Left ventricle myocardium inferior (tissue), 1 donor: ENCODE data around the gene ARID1A. TPM values are rescaled to one million over a fixed set of nuclear protein-coding genes. Genes with fewer than 3 reads are reported as not detected.
"Not testable (repeated sequence)": the region's sequence is repeated elsewhere in the genome, so short reads cannot be mapped to it uniquely, and the experiment has no call there.

ENCODE experiments used
- DNase-seq: peaks from one replicate; pipeline ENCODE4 v3.0.0-alpha.2; 2020
- H3K27ac ChIP-seq: fragments of 200-600 bp; replicated peaks from 2 replicates; pipeline ENCODE4 v1.8.0; 2021
- H3K27me3 ChIP-seq: fragments of 200-600 bp; 2 replicates; pipeline ENCODE4 v1.8.0; 2021; ENCODE audit warnings: low read depth
- H3K36me3 ChIP-seq: fragments of 200-600 bp; 2 replicates; pipeline ENCODE4 v1.8.0; 2021
- H3K4me1 ChIP-seq: fragments of 200-600 bp; 2 replicates; pipeline ENCODE4 v1.8.0; 2021
- H3K4me3 ChIP-seq: fragments of 200-600 bp; 2 replicates; pipeline ENCODE4 v1.8.0; 2021; ENCODE audit warnings: mild to moderate bottlenecking, moderate library complexity
- H3K9me3 ChIP-seq: fragments of 200-600 bp; replicated peaks from 2 replicates; pipeline ENCODE4 v1.8.0; 2021
- CTCF ChIP-seq: fragments of 200-600 bp; IDR thresholded peaks from 2 replicates; pipeline ENCODE4 v1.8.0; 2021; ENCODE audit warnings: antibody characterized with exemption, mild to moderate bottlenecking, borderline replicate concordance
- intact Hi-C: fragments of 100-400 bp; cut with micrococcal nuclease; formaldehyde crosslinking; loops from one replicate; pipeline ENCODE4 v1.11.0; 2022
- total RNA-seq: library from RNA; stranded (reverse); fragmentation: NEBNext Ultra II Directional; extraction: Animal tissue kit (Norgen Biotek cat#: 25700); gene quantifications from one replicate; pipeline ENCODE4 v1.2.1, GENCODE V29; 2021
- donor health status: DM: no; HTN: yes; CAD: no; lungs with severe emphysema.

The ARID1A gene
- total RNA-seq, 1 donor from 2014 or later = 31.7 TPM

- Histone ChIP-seq H3K27me3 (no peaks in the 10 kb centered on the region), H3K9me3 (no peaks in the 10 kb centered on the region), H3K27ac (peak overlapping the region; percentile 20), H3K36me3 (no peaks in the 10 kb centered on the region), H3K4me1 (peaks cover 97% of the 10 kb centered on the region), H3K4me3 (no peak overlapping the region)
- DNase-seq = no peak
- intact Hi-C loops = loop anchor here (10.0 kb wide), 1 partner anchor 53 kb away; no protein-coding TSS in a partner anchor
- TF ChIP-seq CTCF = no peak
Observed at GRCh38 chr1:26701266-26701994, 5.6 kb downstream of the ARID1A start.

DNA sequence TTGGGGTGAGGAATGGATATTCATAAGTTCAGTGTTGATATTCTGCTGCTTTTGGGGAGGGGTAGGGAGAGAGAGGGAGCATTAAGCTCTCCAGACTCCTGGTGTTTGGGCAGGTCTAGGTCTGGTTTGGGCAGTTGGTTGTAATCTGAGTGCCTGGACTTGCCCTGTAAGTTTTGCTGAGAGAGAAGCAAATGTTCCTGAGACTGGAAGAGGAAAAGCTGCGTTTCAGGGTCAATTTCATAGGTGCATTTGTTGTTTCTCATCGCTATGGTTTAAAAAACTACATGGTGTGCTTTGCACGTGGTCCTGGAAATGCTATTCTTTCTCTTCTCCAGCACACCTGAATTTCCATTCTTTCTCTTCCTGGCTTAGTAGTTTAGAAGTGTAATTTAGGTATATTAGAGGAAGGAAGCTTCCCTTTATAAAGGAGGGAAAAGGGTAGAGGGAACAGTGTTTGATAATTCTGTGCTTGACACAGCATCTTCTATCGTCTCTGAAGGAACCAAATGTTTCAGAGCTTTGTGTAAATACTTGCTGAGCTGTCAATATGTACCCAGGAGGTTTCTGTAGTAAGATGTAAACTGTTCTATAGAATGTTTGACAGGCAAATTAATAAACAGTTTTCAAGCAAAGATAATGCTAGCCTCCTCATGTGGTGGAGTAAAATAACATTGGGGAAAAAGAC is 6.3 kb downstream of the ARID1A start:
- Histone ChIP-seq H3K36me3 (no peaks in the 10 kb centered on the region), H3K9me3 (no peaks in the 10 kb centered on the region), H3K27ac (peak overlapping the region; percentile 20), H3K4me1 (peaks cover 98% of the 10 kb centered on the region), H3K27me3 (no peaks in the 10 kb centered on the region), H3K4me3 (no peak overlapping the region)
- intact Hi-C loops = loop anchor here (10.0 kb wide), 1 partner anchor 53 kb away; no protein-coding TSS in a partner anchor
- no peak for DNase-seq
- TF ChIP-seq CTCF = no peak

DNA sequence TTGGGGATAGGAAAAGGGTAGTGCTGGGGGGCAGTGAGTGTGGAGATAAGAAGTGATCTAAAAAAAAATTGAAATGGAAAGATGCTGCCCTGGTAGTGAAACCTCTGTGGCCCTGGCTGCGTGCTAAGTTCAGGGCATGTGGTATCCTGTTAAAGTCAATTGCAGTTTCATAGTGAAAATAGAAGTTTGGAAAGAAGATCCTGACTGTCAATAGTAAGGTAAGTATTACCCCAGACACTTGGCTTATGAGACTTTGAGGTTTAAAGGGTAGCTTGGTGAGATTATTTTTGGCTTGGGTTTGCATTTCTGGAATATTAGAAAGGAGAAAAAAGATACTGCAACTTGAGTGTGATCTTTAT is 6.8 kb downstream of the ARID1A start:
- Histone ChIP-seq H3K4me3 (no peak overlapping the region), H3K27me3 (no peaks in the 10 kb centered on the region), H3K27ac (no peak overlapping the region), H3K9me3 (no peaks in the 10 kb centered on the region), H3K4me1 (peaks cover 98% of the 10 kb centered on the region), H3K36me3 (no peaks in the 10 kb centered on the region)
- TF ChIP-seq CTCF = no peak
- intact Hi-C loops = loop anchor here (10.0 kb wide), 1 partner anchor 52 kb away; no protein-coding TSS in a partner anchor
- DNase-seq = no peak

- Histone ChIP-seq H3K4me3 (no peak overlapping the region), H3K27ac (peak overlapping the region; percentile 14), H3K9me3 (no peaks in the 10 kb centered on the region), H3K4me1 (peaks cover 100% of the 10 kb centered on the region), H3K36me3 (peaks cover 3% of the 10 kb centered on the region), H3K27me3 (no peaks in the 10 kb centered on the region)
- intact Hi-C loops = loop anchor here (10.0 kb wide), 1 partner anchor 51 kb away; no protein-coding TSS in a partner anchor
- no peak for DNase-seq
- no peak for TF ChIP-seq CTCF
Observed at GRCh38 chr1:26703478-26703877, 7.7 kb downstream of the ARID1A start.

GRCh38 chr1:26704629-26705028 is 8.8 kb downstream of the ARID1A start:
- intact Hi-C loops = loop anchor here (10.0 kb wide), 1 partner anchor 50 kb away; no protein-coding TSS in a partner anchor
- H3K36me3 ChIP-seq = peaks cover 8% of the 10 kb centered on the region
- no peak for TF ChIP-seq CTCF
- H3K27me3 ChIP-seq = no peaks in the 10 kb centered on the region
- no peak for DNase-seq
- peak overlapping the region; percentile 14 for H3K27ac ChIP-seq
- peaks cover 100% of the 10 kb centered on the region for H3K4me1 ChIP-seq
- no peaks in the 10 kb centered on the region for H3K9me3 ChIP-seq
- no peak overlapping the region for H3K4me3 ChIP-seq

GRCh38 chr1:26705227-26705626 is 9.4 kb downstream of the ARID1A start:
- H3K4me1 ChIP-seq = peaks cover 96% of the 10 kb centered on the region
- intact Hi-C loops = loop anchor here (10.0 kb wide), 1 partner anchor 50 kb away; no protein-coding TSS in a partner anchor
- H3K27ac ChIP-seq = not testable (repeated sequence)

More at GRCh38 chr1:26705227-26705626, 9.4 kb downstream of the ARID1A start:
- not testable (repeated sequence) for H3K9me3 ChIP-seq, H3K27me3 ChIP-seq, H3K4me3 ChIP-seq, DNase-seq, H3K36me3 ChIP-seq
